H9 (cell line): ENCODE results near the gene PPP1R13B. TPM values are rescaled to one million over a fixed set of nuclear protein-coding genes. Genes with fewer than 3 reads are reported as not detected.

Experiments used
- DNase-seq: peaks from one replicate; pipeline ENCODE4 v3.0.0-alpha.2; 2017
- H2AFZ ChIP-seq: one replicate; pipeline ENCODE4 v1.6.1; 2013; ENCODE audit warnings: mild to moderate bottlenecking, low read length, control low read depth, moderate library complexity
- H2AK5ac ChIP-seq: 2 replicates; pipeline ENCODE4 v1.6.1; 2013; ENCODE audit warnings: low read length, control low read depth, mixed read lengths; ENCODE audit not compliant: insufficient read length
- H2BK120ac ChIP-seq: one replicate; pipeline ENCODE4 v1.6.1; 2013; ENCODE audit warnings: low read depth, mild to moderate bottlenecking, low read length, control low read depth, inconsistent platforms; ENCODE audit not compliant: poor library complexity, severe bottlenecking
- H2BK12ac ChIP-seq: 2 replicates; pipeline ENCODE4 v1.6.1; 2013; ENCODE audit warnings: low read length, control low read depth, mixed read lengths, low read depth; ENCODE audit not compliant: insufficient read length
- H2BK15ac ChIP-seq: 2 replicates; pipeline ENCODE4 v1.6.1; 2013; ENCODE audit warnings: low read depth, low read length, control low read depth
- H2BK20ac ChIP-seq: one replicate; pipeline ENCODE4 v1.6.1; 2013; ENCODE audit warnings: low read depth, mild to moderate bottlenecking, low read length, control low read depth, inconsistent platforms; ENCODE audit not compliant: poor library complexity, severe bottlenecking
- H2BK5ac ChIP-seq: 2 replicates; pipeline ENCODE4 v1.6.1; 2013; ENCODE audit warnings: low read length, control low read depth, mixed read lengths; ENCODE audit not compliant: insufficient read length
- H3K14ac ChIP-seq: 2 replicates; pipeline ENCODE4 v1.6.1; 2013; ENCODE audit warnings: low read length, control low read depth; ENCODE audit not compliant: insufficient read depth
- H3K18ac ChIP-seq: 2 replicates; pipeline ENCODE4 v1.6.1; 2013; ENCODE audit warnings: low read depth, mild to moderate bottlenecking, mixed read lengths, low read length, control low read depth; ENCODE audit not compliant: insufficient read length
- H3K23ac ChIP-seq: 2 replicates; pipeline ENCODE4 v1.6.1; 2013; ENCODE audit warnings: low read length, control low read depth, mixed read lengths, low read depth; ENCODE audit not compliant: insufficient read length
- H3K23me2 ChIP-seq: 2 replicates; pipeline ENCODE4 v1.6.1; 2013; ENCODE audit warnings: low read depth, mild to moderate bottlenecking, mixed read lengths, low read length, control low read depth; ENCODE audit not compliant: insufficient read length, poor library complexity, severe bottlenecking
- H3K27ac ChIP-seq: 2 replicates; pipeline ENCODE4 v1.5.1; 2013; ENCODE audit warnings: low read length, control low read depth, mixed read lengths, low read depth; ENCODE audit not compliant: insufficient read length
- H3K27me3 ChIP-seq: 2 replicates; pipeline ENCODE4 v1.6.1; 2013; ENCODE audit warnings: low read length, control low read depth, inconsistent platforms; ENCODE audit not compliant: insufficient read depth
- H3K4ac ChIP-seq: 2 replicates; pipeline ENCODE4 v1.6.1; 2013; ENCODE audit warnings: low read depth, mild to moderate bottlenecking, control low read depth, inconsistent platforms, low read length, moderate library complexity
- H3K4me1 ChIP-seq: 2 replicates; pipeline ENCODE4 v1.6.1; 2013; ENCODE audit warnings: low read length, control low read depth, inconsistent platforms; ENCODE audit not compliant: insufficient read depth
- H3K4me2 ChIP-seq: 2 replicates; pipeline ENCODE4 v1.6.1; 2013; ENCODE audit warnings: low read length, control low read depth, mixed read lengths; ENCODE audit not compliant: insufficient read length, insufficient read depth
- H3K56ac ChIP-seq: 2 replicates; pipeline ENCODE4 v1.6.1; 2013; ENCODE audit warnings: low read depth, mild to moderate bottlenecking, mixed read lengths, low read length, control low read depth; ENCODE audit not compliant: insufficient read length
- H3K79me1 ChIP-seq: 2 replicates; pipeline ENCODE4 v1.6.1; 2013; ENCODE audit warnings: low read depth, mild to moderate bottlenecking, moderate library complexity, low read length, control low read depth, inconsistent platforms; ENCODE audit not compliant: insufficient read depth, poor library complexity, severe bottlenecking
- H3K79me2 ChIP-seq: 2 replicates; pipeline ENCODE4 v1.6.1; 2013; ENCODE audit warnings: low read length, control low read depth, inconsistent platforms; ENCODE audit not compliant: insufficient read depth
- H3K9ac ChIP-seq: 2 replicates; pipeline ENCODE4 v1.6.1; 2013; ENCODE audit warnings: low read length, control low read depth, mixed read lengths; ENCODE audit not compliant: insufficient read length; ENCODE audit errors: extremely low read depth
- H3K9me3 ChIP-seq: one replicate; pipeline ENCODE4 v1.6.1; 2013; ENCODE audit warnings: low read depth, low read length, inconsistent platforms; ENCODE audit not compliant: control insufficient read depth
- H3T11ph ChIP-seq: one replicate; pipeline ENCODE4 v1.6.1; 2013; ENCODE audit warnings: mild to moderate bottlenecking, low read length, control low read depth, inconsistent platforms
- H4K20me1 ChIP-seq: one replicate; pipeline ENCODE4 v1.6.1; 2013; ENCODE audit not compliant: control insufficient read depth, insufficient read length, insufficient read depth
- H4K5ac ChIP-seq: 2 replicates; pipeline ENCODE4 v1.6.1; 2013; ENCODE audit warnings: low read depth, mild to moderate bottlenecking, mixed read lengths, low read length, control low read depth; ENCODE audit not compliant: insufficient read length
- H4K8ac ChIP-seq: replicated peaks from 2 replicates; pipeline ENCODE4 v1.6.1; 2013; ENCODE audit warnings: low read length, control low read depth, mixed read lengths, low read depth; ENCODE audit not compliant: insufficient read length
- H4K91ac ChIP-seq: 2 replicates; pipeline ENCODE4 v1.6.1; 2013; ENCODE audit warnings: low read depth, mild to moderate bottlenecking, moderate library complexity, mixed read lengths, low read length, control low read depth; ENCODE audit not compliant: insufficient read length
- H3K27ac Mint-ChIP-seq, 3 experiments: 2 replicates in 2 of 3; 3 replicates in 1 of 3; pipeline ENCODE4 v1.8.0; 2020 to 2021; ENCODE audit warnings: mixed read lengths in 3 of 3, mild to moderate bottlenecking in 1 of 3, moderate library complexity in 1 of 3
- H3K27me3 Mint-ChIP-seq: 2 replicates; pipeline ENCODE4 v1.8.0; 2021; ENCODE audit warnings: low read depth, mild to moderate bottlenecking, moderate library complexity, mixed read lengths
- H3K36me3 Mint-ChIP-seq, 3 experiments: 2 replicates in 2 of 3; 3 replicates in 1 of 3; pipeline ENCODE4 v1.8.0; 2020 to 2021; ENCODE audit warnings: low read depth in 3 of 3, mixed read lengths in 3 of 3; ENCODE audit not compliant: insufficient read depth in 1 of 3
- H3K4me1 Mint-ChIP-seq, 2 experiments: 2 replicates each; pipeline ENCODE4 v1.8.0; 2020; ENCODE audit warnings: mixed read lengths in 2 of 2
- H3K4me3 Mint-ChIP-seq, 2 experiments: 2 replicates in 1 of 2; 3 replicates in 1 of 2; pipeline ENCODE4 v1.8.0; 2020 to 2021; ENCODE audit warnings: mild to moderate bottlenecking in 2 of 2, mixed read lengths in 2 of 2, moderate library complexity in 1 of 2
- H3K9me3 Mint-ChIP-seq, 2 experiments: 2 replicates in 1 of 2; 3 replicates in 1 of 2; pipeline ENCODE4 v1.8.0; 2020; ENCODE audit warnings: mild to moderate bottlenecking in 2 of 2, mixed read lengths in 2 of 2, moderate library complexity in 1 of 2
- WGBS: extraction: QIAGEN DNeasy Blood & Tissue Kit; methylation state at CpG from one replicate; pipeline ENCODE4 v1.1.7; 2013; ENCODE audit warnings: missing lambda C conversion rate, low lambda C conversion rate, mixed read lengths; ENCODE audit not compliant: insufficient read length; ENCODE audit errors: extremely low coverage; 5-methylcytosine and 5-hydroxymethylcytosine counted together
- total RNA-seq: library from RNA; stranded (reverse); gene quantifications from 2 replicates; pipeline ENCODE4 v1.2.1, GENCODE V29; 2021
- TF ChIP-seq, protein P1 (sequence below): fragments of 200-600 bp; sonication (generic); conservative IDR thresholded peaks from 3 replicates; pipeline ENCODE4 v1.8.0; 2021; ENCODE audit warnings: antibody characterized with exemption, mild to moderate bottlenecking

PPP1R13B gene
- total RNA-seq, 1 experiment from 2014 or later: 6.0 TPM

DNA sequence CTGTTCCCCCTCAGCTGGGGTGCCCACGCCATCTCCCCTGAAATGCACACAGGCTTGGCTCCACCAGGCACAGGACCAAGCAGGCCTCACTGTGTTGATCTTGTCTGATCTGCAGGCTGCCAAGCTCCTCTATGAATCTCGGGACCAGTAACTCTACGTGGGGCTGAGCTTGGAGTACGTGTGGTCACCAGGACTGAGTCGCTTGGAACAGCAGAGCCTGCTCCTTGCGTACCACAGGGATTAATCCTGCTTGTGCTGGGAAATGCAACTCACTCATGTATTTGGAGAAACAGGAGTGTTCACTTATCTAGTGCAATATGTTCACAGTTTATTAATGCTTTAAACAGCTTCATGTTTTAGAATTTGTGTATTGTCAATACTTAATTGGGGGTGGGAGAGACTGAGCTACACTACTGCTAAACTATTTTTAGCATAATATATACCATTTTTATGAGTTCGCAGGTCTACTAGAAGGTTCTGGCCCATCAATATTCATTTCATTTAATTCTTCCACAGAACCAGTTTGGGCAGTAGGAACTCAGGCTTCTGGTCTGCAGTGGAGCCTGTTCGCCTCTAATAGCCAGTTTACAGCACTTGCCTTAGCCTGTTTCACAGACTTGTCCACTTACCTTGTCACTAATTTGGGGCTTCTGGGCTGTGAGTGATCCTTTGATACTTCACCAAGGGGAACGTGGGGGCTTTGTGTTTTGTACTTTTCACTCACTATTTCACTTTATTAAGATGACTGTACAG lies 114.3 kb downstream of the PPP1R13B start:
- Histone ChIP-seq H3K9me3 (no peaks in the 10 kb centered on the region), H4K20me1 (peaks cover 3% of the 10 kb centered on the region), H3K14ac (no peak overlapping the region), H2BK12ac (no peak overlapping the region), H3K4me2 (no peak overlapping the region), H2BK15ac (no peak overlapping the region), H3K23me2 (no peaks in the 10 kb centered on the region), H3K56ac (no peak overlapping the region), H2BK5ac (no peak overlapping the region), H3K27ac (no peak overlapping the region), H3K23ac (no peak overlapping the region), H2BK120ac (no peak overlapping the region), H3K4ac (no peak overlapping the region), H3T11ph (no peak overlapping the region), H3K79me2 (no peaks in the 10 kb centered on the region), H4K5ac (no peak overlapping the region), H3K79me1 (no peaks in the 10 kb centered on the region), H3K9ac (no peak overlapping the region), H3K4me1 (no peaks in the 10 kb centered on the region), H4K91ac (no peak overlapping the region), H3K27me3 (no peaks in the 10 kb centered on the region), H4K8ac (no peak overlapping the region), H2AK5ac (no peak overlapping the region), H2BK20ac (no peak overlapping the region), H2AFZ (no peak overlapping the region), H3K18ac (no peak overlapping the region)
- peaks cover 0 to 3% of the 10 kb centered on the region in 2 experiments; a peak in 1 of 4 replicates for H3K4me1 Mint-ChIP-seq
- H3K27me3 Mint-ChIP-seq: no peaks in the 10 kb centered on the region
- DNase-seq: no peak
- peaks cover 2 to 47% (median 34%) of the 10 kb centered on the region in 3 experiments; a peak in 6 of 7 replicates for H3K36me3 Mint-ChIP-seq
- WGBS: no CpG with 5 or more reads among the region's 9 CpGs
- no peaks in the 10 kb centered on the region for H3K9me3 Mint-ChIP-seq
- no peak overlapping the region for H3K4me3 Mint-ChIP-seq
- TF ChIP-seq, protein P1, sequence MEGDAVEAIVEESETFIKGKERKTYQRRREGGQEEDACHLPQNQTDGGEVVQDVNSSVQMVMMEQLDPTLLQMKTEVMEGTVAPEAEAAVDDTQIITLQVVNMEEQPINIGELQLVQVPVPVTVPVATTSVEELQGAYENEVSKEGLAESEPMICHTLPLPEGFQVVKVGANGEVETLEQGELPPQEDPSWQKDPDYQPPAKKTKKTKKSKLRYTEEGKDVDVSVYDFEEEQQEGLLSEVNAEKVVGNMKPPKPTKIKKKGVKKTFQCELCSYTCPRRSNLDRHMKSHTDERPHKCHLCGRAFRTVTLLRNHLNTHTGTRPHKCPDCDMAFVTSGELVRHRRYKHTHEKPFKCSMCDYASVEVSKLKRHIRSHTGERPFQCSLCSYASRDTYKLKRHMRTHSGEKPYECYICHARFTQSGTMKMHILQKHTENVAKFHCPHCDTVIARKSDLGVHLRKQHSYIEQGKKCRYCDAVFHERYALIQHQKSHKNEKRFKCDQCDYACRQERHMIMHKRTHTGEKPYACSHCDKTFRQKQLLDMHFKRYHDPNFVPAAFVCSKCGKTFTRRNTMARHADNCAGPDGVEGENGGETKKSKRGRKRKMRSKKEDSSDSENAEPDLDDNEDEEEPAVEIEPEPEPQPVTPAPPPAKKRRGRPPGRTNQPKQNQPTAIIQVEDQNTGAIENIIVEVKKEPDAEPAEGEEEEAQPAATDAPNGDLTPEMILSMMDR: no peak
- H3K27ac Mint-ChIP-seq: no peak overlapping the region
